MCF 10A (cell line): Measurements from ENCODE around the gene CSRNP3. TPM values are rescaled to one million over a fixed set of nuclear protein-coding genes. Genes with fewer than 3 reads are reported as not detected.
A peak's percentile ranks its signal among the peaks of the same experiment; 100 is the strongest.

ENCODE experiments used
- BruUV-seq: library from RNA; stranded (reverse); fragments of 400-500 nt; replicated peaks from 2 replicates; lab custom pipeline; 2021; lab: Mats Ljungman, UMichigan
- CTCF ChIA-PET: fragments of 300-600 bp; sonication (Branson Sonifier 250); formaldehyde crosslinking; extraction: SDS; loops from one replicate; lab custom pipeline; 2021; ENCODE audit warnings: antibody characterized with exemption, inconsistent platforms; lab: Yijun Ruan, JAX
- POLR2A ChIA-PET: fragments of 300-600, 350-650 bp; sonication (Branson Sonifier 250); formaldehyde crosslinking; extraction: SDS; loops from one replicate; lab custom pipeline; 2020; ENCODE audit warnings: antibody characterized with exemption, inconsistent platforms; lab: Yijun Ruan, JAX
- DNase-seq: peaks from one replicate; pipeline ENCODE4 v3.0.0-alpha.2; 2018; ENCODE audit not compliant: unreplicated experiment
- H3K27ac Mint-ChIP-seq: one replicate; pipeline ENCODE4 v1.8.0; 2022; ENCODE audit warnings: mild to moderate bottlenecking, low read depth, mixed read lengths; ENCODE audit not compliant: unreplicated experiment
- H3K27me3 Mint-ChIP-seq: one replicate; pipeline ENCODE4 v1.8.0; 2022; ENCODE audit warnings: mixed read lengths; ENCODE audit not compliant: insufficient read depth, unreplicated experiment
- H3K36me3 Mint-ChIP-seq: one replicate; pipeline ENCODE4 v1.8.0; 2022; ENCODE audit warnings: mild to moderate bottlenecking, moderate library complexity, mixed read lengths; ENCODE audit not compliant: insufficient read depth, unreplicated experiment
- H3K4me1 Mint-ChIP-seq: one replicate; pipeline ENCODE4 v1.8.0; 2022; ENCODE audit warnings: mixed read lengths; ENCODE audit not compliant: insufficient read depth, unreplicated experiment
- H3K4me3 Mint-ChIP-seq: one replicate; pipeline ENCODE4 v1.8.0; 2022; ENCODE audit warnings: mild to moderate bottlenecking, moderate library complexity, mixed read lengths; ENCODE audit not compliant: unreplicated experiment
- H3K9me3 Mint-ChIP-seq: one replicate; pipeline ENCODE4 v1.8.0; 2022; ENCODE audit warnings: mixed read lengths; ENCODE audit not compliant: unreplicated experiment
- CTCF ChIP-seq: fragments of 200-600 bp; IDR thresholded peaks from one replicate; pipeline ENCODE4 v1.8.0; 2022; ENCODE audit warnings: antibody characterized with exemption, mild to moderate bottlenecking; ENCODE audit not compliant: unreplicated experiment
- intact Hi-C: fragments of 100-400 bp; cut with micrococcal nuclease; formaldehyde crosslinking; loops from 2 replicates; pipeline ENCODE4 v1.14.1; 2022
- total RNA-seq: library from RNA; stranded (reverse); gene quantifications from 2 replicates; pipeline ENCODE4 v1.2.3, GENCODE V29; 2022

CSRNP3 gene
- total RNA-seq, 1 experiment from 2014 or later: 0.33 TPM

GRCh38 chr2:165720511-165720910 is 251.0 kb downstream of the CSRNP3 start:
- Mint-ChIP-seq H3K4me3 (no peak overlapping the region), H3K9me3 (peaks cover under 1% of the 10 kb centered on the region), H3K36me3 (no peaks in the 10 kb centered on the region), H3K4me1 (peaks cover 7% of the 10 kb centered on the region), H3K27me3 (no peaks in the 10 kb centered on the region), H3K27ac (no peak overlapping the region)
- ChIA-PET CTCF (no interaction called here), POLR2A (no interaction called here)
- intact Hi-C loops: no loop called here
- TF ChIP-seq CTCF: no peak
- BruUV-seq: no TSS peak
- no peak for DNase-seq

DNA sequence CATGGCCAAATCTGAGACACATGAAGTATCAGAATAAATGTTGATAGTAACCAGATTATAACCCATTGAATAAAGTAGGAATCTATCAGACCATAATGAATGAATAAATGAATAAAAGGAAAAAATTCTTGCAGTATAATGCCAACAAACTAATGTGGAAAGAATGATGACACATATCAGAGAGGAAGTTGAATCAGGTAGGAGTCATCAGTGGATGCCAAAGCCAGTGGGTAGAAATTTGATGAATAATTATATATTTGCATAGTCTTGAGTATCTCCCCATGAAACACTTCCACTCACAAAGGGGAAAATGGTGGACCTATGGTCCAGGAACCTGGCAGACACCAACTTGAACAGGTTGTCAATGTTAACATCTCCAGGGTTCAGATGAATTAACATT is 255.9 kb downstream of the CSRNP3 start:
- H3K4me1 Mint-ChIP-seq: peaks cover 11% of the 10 kb centered on the region
- H3K27me3 Mint-ChIP-seq: no peaks in the 10 kb centered on the region
- no peak overlapping the region for H3K4me3 Mint-ChIP-seq
- no peak for TF ChIP-seq CTCF
- CTCF ChIA-PET: interaction anchor here (0.7 kb wide), 2 partner anchors 275 to 521 kb away, joined by 3 read pairs; partner anchors contain the start of gene SCN3A
- peak; percentile 56 for DNase-seq
- intact Hi-C loops: loop anchor here (1.0 kb wide), 1 partner anchor 68 kb away; no protein-coding TSS in a partner anchor
- POLR2A ChIA-PET: no interaction called here
- BruUV-seq: no TSS peak
- H3K27ac Mint-ChIP-seq: no peak overlapping the region
- H3K9me3 Mint-ChIP-seq: peaks cover 10% of the 10 kb centered on the region
- H3K36me3 Mint-ChIP-seq: no peaks in the 10 kb centered on the region

Other genes with a start within 250 kb of the CSRNP3 start
- gene SCN2A, start 230.3 kb upstream of the CSRNP3 start, total RNA-seq: not detected in 2 replicates